Dermis blood vessel endothelial cell (primary cell): ENCODE results near the gene UGT1A5. TPM values are rescaled to one million over a fixed set of nuclear protein-coding genes. Genes with fewer than 3 reads are reported as not detected.
A peak's percentile ranks its signal among the peaks of the same experiment; 100 is the strongest.
"Not testable (repeated sequence)": the region's sequence is repeated elsewhere in the genome, so short reads cannot be mapped to it uniquely, and the experiment has no call there.

Experiments used
- DNase-seq: peaks from one replicate; pipeline ENCODE4 v3.0.0; 2010
- total RNA-seq: library from RNA; depleted of rRNA; stranded (reverse); fragments of >200 nt; gene quantifications from 2 replicates; pipeline ENCODE4 v1.2.3, GENCODE V29; 2014

The UGT1A5 gene
- total RNA-seq, 1 donor from 2014 or later: not detected

- DNase-seq: no peak
Observed at GRCh38 chr2:233746475-233747282, 34.0 kb downstream of the UGT1A5 start.

- no peak for DNase-seq
Observed at GRCh38 chr2:233747283-233747544, 34.5 kb downstream of the UGT1A5 start.

- not testable (repeated sequence) for DNase-seq
Observed at GRCh38 chr2:233750689-233751088, 38.0 kb downstream of the UGT1A5 start.

GRCh38 chr2:233751212-233752009, 38.7 kb downstream of the UGT1A5 start:
- DNase-seq: not testable (repeated sequence)

GRCh38 chr2:233754872-233755611, 42.3 kb downstream of the UGT1A5 start:
- no peak for DNase-seq

GRCh38 chr2:233756429-233757081, 43.8 kb downstream of the UGT1A5 start:
- no peak for DNase-seq

- no peak for DNase-seq
Observed at GRCh38 chr2:233758141-233758540, 45.4 kb downstream of the UGT1A5 start.

GRCh38 chr2:233758849-233759248, 46.1 kb downstream of the UGT1A5 start:
- DNase-seq: no peak

- DNase-seq: no peak
Observed at GRCh38 chr2:233760043-233760442, 47.3 kb downstream of the UGT1A5 start, which contains the start of gene UGT1A1. Gene UGT1A1, plus strand, starts transcription at chr2:233760270. Its CDS starts 18 bp downstream, at chr2:233760288.

- no peak for DNase-seq
Observed at GRCh38 chr2:233761040-233761769, 48.5 kb downstream of the UGT1A5 start.

- peak; percentile 17 for DNase-seq
Observed at GRCh38 chr2:233764264-233764663, 51.6 kb downstream of the UGT1A5 start.

GRCh38 chr2:233764761-233765160, 52.1 kb downstream of the UGT1A5 start:
- no peak for DNase-seq

GRCh38 chr2:233766416-233766815, 53.7 kb downstream of the UGT1A5 start:
- DNase-seq: no peak

- no peak for DNase-seq
Observed at GRCh38 chr2:233768076-233768475, 55.4 kb downstream of the UGT1A5 start.

GRCh38 chr2:233769260-233769659, 56.6 kb downstream of the UGT1A5 start:
- DNase-seq: no peak

GRCh38 chr2:233772153-233772552, 59.4 kb downstream of the UGT1A5 start:
- no peak for DNase-seq

- DNase-seq: no peak
Observed at GRCh38 chr2:233772583-233772982, 59.9 kb downstream of the UGT1A5 start.

- no peak for DNase-seq
Observed at GRCh38 chr2:233773854-233774253, 61.1 kb downstream of the UGT1A5 start.

GRCh38 chr2:233775414-233775813, 62.7 kb downstream of the UGT1A5 start:
- no peak for DNase-seq

- DNase-seq: no peak
Observed at GRCh38 chr2:233778030-233778429, 65.3 kb downstream of the UGT1A5 start, which contains the start of gene MROH2A. Gene MROH2A, plus strand, starts transcription at chr2:233778330. Its CDS starts 1,029 bp downstream, at chr2:233779359.

GRCh38 chr2:233779722-233780121, 67.0 kb downstream of the UGT1A5 start:
- DNase-seq: no peak

- no peak for DNase-seq
Observed at GRCh38 chr2:233780771-233781170, 68.1 kb downstream of the UGT1A5 start.
